Calu3 (cell line): Measurements from ENCODE around the gene ADPRH. TPM values are rescaled to one million over a fixed set of nuclear protein-coding genes. Genes with fewer than 3 reads are reported as not detected.

Experiments
- BruUV-seq: library from RNA; stranded (reverse); fragments of 400-500 nt; replicated peaks from 2 replicates; lab custom pipeline; 2021; lab: Mats Ljungman, UMichigan
- CTCF ChIA-PET: fragments of 300-600 bp; sonication (Branson Sonifier 250); formaldehyde crosslinking; loops from one replicate; lab custom pipeline; 2022; ENCODE audit warnings: antibody characterized with exemption; lab: Charles Lee
- DNase-seq: peaks from one replicate; pipeline ENCODE4 v3.0.0; 2022
- H3K27ac Mint-ChIP-seq: one replicate; pipeline ENCODE4 v1.8.0; 2022; ENCODE audit warnings: mixed read lengths; ENCODE audit not compliant: unreplicated experiment
- H3K27me3 Mint-ChIP-seq: one replicate; pipeline ENCODE4 v1.8.0; 2022; ENCODE audit warnings: mixed read lengths; ENCODE audit not compliant: unreplicated experiment
- H3K36me3 Mint-ChIP-seq: one replicate; pipeline ENCODE4 v1.8.0; 2022; ENCODE audit warnings: mild to moderate bottlenecking, moderate library complexity, mixed read lengths; ENCODE audit not compliant: insufficient read depth, unreplicated experiment
- H3K4me1 Mint-ChIP-seq: one replicate; pipeline ENCODE4 v1.8.0; 2022; ENCODE audit warnings: mild to moderate bottlenecking, low read depth, mixed read lengths; ENCODE audit not compliant: unreplicated experiment
- H3K4me3 Mint-ChIP-seq: one replicate; pipeline ENCODE4 v1.8.0; 2022; ENCODE audit warnings: mild to moderate bottlenecking, low read depth, moderate library complexity, mixed read lengths; ENCODE audit not compliant: unreplicated experiment
- H3K9me3 Mint-ChIP-seq: one replicate; pipeline ENCODE4 v1.8.0; 2022; ENCODE audit warnings: low read depth, mixed read lengths; ENCODE audit not compliant: unreplicated experiment
- CTCF ChIP-seq: fragments of 200-600 bp; IDR thresholded peaks from one replicate; pipeline ENCODE4 v1.8.0; 2022; ENCODE audit warnings: antibody characterized with exemption; ENCODE audit not compliant: unreplicated experiment
- intact Hi-C: fragments of 100-400 bp; cut with micrococcal nuclease; formaldehyde crosslinking; loops from one replicate; pipeline ENCODE4 v1.10.0; 2022; ENCODE audit not compliant: unreplicated experiment
- total RNA-seq: library from RNA; stranded (reverse); gene quantifications from 2 replicates; pipeline ENCODE4 v1.2.3, GENCODE V29; 2022

Gene ADPRH
- total RNA-seq, 1 experiment from 2014 or later = 2.4 TPM

GRCh38 chr3:119601154-119601553 is 21.9 kb downstream of the ADPRH start:
- BruUV-seq = no TSS peak
- Mint-ChIP-seq H3K9me3 (no peaks in the 10 kb centered on the region), H3K27ac (no peak overlapping the region), H3K36me3 (no peaks in the 10 kb centered on the region), H3K27me3 (peaks cover 17% of the 10 kb centered on the region), H3K4me1 (peaks cover 9% of the 10 kb centered on the region), H3K4me3 (no peak overlapping the region)
- CTCF ChIA-PET = no interaction called here
- intact Hi-C loops = no loop called here
- no peak for DNase-seq
- TF ChIP-seq CTCF = no peak

GRCh38 chr3:119602676-119603075 is 23.4 kb downstream of the ADPRH start:
- no TSS peak for BruUV-seq
- H3K4me3 Mint-ChIP-seq = no peak overlapping the region
- no peaks in the 10 kb centered on the region for H3K36me3 Mint-ChIP-seq
- peaks cover 33% of the 10 kb centered on the region for H3K27me3 Mint-ChIP-seq
- CTCF ChIA-PET = no interaction called here
- no peak for TF ChIP-seq CTCF
- H3K9me3 Mint-ChIP-seq = no peaks in the 10 kb centered on the region
- no peak for DNase-seq
- H3K27ac Mint-ChIP-seq = no peak overlapping the region
- intact Hi-C loops = no loop called here
- peaks cover 9% of the 10 kb centered on the region for H3K4me1 Mint-ChIP-seq

- intact Hi-C loops = no loop called here
- Mint-ChIP-seq H3K4me1 (no peaks in the 10 kb centered on the region), H3K9me3 (no peaks in the 10 kb centered on the region), H3K27me3 (peaks cover 42% of the 10 kb centered on the region), H3K4me3 (no peak overlapping the region), H3K36me3 (no peaks in the 10 kb centered on the region), H3K27ac (no peak overlapping the region)
- no TSS peak for BruUV-seq
- CTCF ChIA-PET = no interaction called here
- no peak for DNase-seq
- no peak for TF ChIP-seq CTCF
Measured at GRCh38 chr3:119604878-119605277, 25.6 kb downstream of the ADPRH start.

GRCh38 chr3:119608405-119609000 is 29.2 kb downstream of the ADPRH start:
- no peak for TF ChIP-seq CTCF
- Mint-ChIP-seq H3K4me3 (no peak overlapping the region), H3K9me3 (no peaks in the 10 kb centered on the region), H3K36me3 (no peaks in the 10 kb centered on the region), H3K27me3 (peaks cover 53% of the 10 kb centered on the region), H3K4me1 (no peaks in the 10 kb centered on the region), H3K27ac (no peak overlapping the region)
- CTCF ChIA-PET = interaction anchor here (1.5 kb wide), 1 partner anchor 15 kb away, joined by 3 read pairs; no protein-coding TSS in a partner anchor
- no peak for DNase-seq
- intact Hi-C loops = no loop called here
- no TSS peak for BruUV-seq
